Measurements from ENCODE around the gene LRRC15. TPM values are rescaled to one million over a fixed set of nuclear protein-coding genes. Genes with fewer than 3 reads are reported as not detected.

Gene LRRC15
- total RNA-seq, 4 donors from 2014 or later = 5.6 to 23.7 (median 9.6) TPM; not detected in 1

- H3K36me3 ChIP-seq = no peaks in the 10 kb centered on the region
- DNase-seq (ENCODE audit: low spot score in 2 of 2) = no peak
- 59% methylated on average over 13 of the region's 13 CpGs for WGBS
- H3K27me3 ChIP-seq = peaks cover 3% of the 10 kb centered on the region
- H3K4me3 ChIP-seq = no peak overlapping the region
- no peaks in the 10 kb centered on the region for H3K9me3 ChIP-seq
- peak overlapping the region; percentile 73 for H3K27ac ChIP-seq
- H3K4me1 ChIP-seq = peaks cover 55% of the 10 kb centered on the region
- TF ChIP-seq POLR2AphosphoS5 (IDR thresholded peaks at IDR 0.05) (no peak), POLR2A (IDR thresholded peaks at IDR 0.05) (no peak), CTCF (IDR thresholded peaks at IDR 0.05) (no peak), EP300 (IDR thresholded peaks at IDR 0.05) (no peak)
These were observed 55.0 kb downstream of the LRRC15 start for GRCh38 chr3:194314388-194315068.

- H3K4me1 ChIP-seq = peaks cover 59% of the 10 kb centered on the region
- H3K4me3 ChIP-seq = no peak overlapping the region
- H3K9me3 ChIP-seq = no peaks in the 10 kb centered on the region
- peak overlapping the region; percentile 15 for H3K27ac ChIP-seq
- TF ChIP-seq POLR2A (IDR thresholded peaks at IDR 0.05) (no peak), POLR2AphosphoS5 (IDR thresholded peaks at IDR 0.05) (no peak), EP300 (IDR thresholded peaks at IDR 0.05) (no peak), CTCF (IDR thresholded peaks at IDR 0.05) (no peak)
- H3K27me3 ChIP-seq = peaks cover 3% of the 10 kb centered on the region
- 29% methylated on average over 13 of the region's 15 CpGs for WGBS
- no peaks in the 10 kb centered on the region for H3K36me3 ChIP-seq
- peak; percentile 87 to 90 for DNase-seq (ENCODE audit: low spot score in 2 of 2)
These were observed 55.8 kb downstream of the LRRC15 start for GRCh38 chr3:194313560-194314387.

GRCh38 chr3:194312743-194313281 is 56.7 kb downstream of the LRRC15 start:
- Histone ChIP-seq H3K27ac (peak overlapping the region; percentile 60), H3K4me1 (peaks cover 63% of the 10 kb centered on the region), H3K36me3 (no peaks in the 10 kb centered on the region), H3K9me3 (no peaks in the 10 kb centered on the region), H3K4me3 (no peak overlapping the region), H3K27me3 (no peaks in the 10 kb centered on the region)
- no peak for TF ChIP-seq CTCF (IDR thresholded peaks at IDR 0.05)
- no peak for TF ChIP-seq POLR2A (IDR thresholded peaks at IDR 0.05)
- peak in 1 of 3 donors; percentile 11 for TF ChIP-seq POLR2AphosphoS5 (IDR thresholded peaks at IDR 0.05)
- 15% methylated on average over 13 of the region's 16 CpGs for WGBS
- DNase-seq (ENCODE audit: low spot score in 2 of 2) = peak in 1 of 2 donors; percentile 86

GRCh38 chr3:194312186-194312742 is 57.3 kb downstream of the LRRC15 start:
- Histone ChIP-seq H3K27me3 (no peaks in the 10 kb centered on the region), H3K4me1 (peaks cover 63% of the 10 kb centered on the region), H3K36me3 (no peaks in the 10 kb centered on the region), H3K27ac (peak overlapping the region; percentile 60), H3K4me3 (no peak overlapping the region), H3K9me3 (no peaks in the 10 kb centered on the region)
- peak in 1 of 2 donors; percentile 64 for DNase-seq (ENCODE audit: low spot score in 2 of 2)
- WGBS = 36% methylated on average over 7 of the region's 7 CpGs
- TF ChIP-seq EP300 (IDR thresholded peaks at IDR 0.05) = no peak
- no peak for TF ChIP-seq POLR2A (IDR thresholded peaks at IDR 0.05)
- no peak for TF ChIP-seq POLR2AphosphoS5 (IDR thresholded peaks at IDR 0.05)
- TF ChIP-seq CTCF (IDR thresholded peaks at IDR 0.05) = no peak

Measured in suprapubic skin (tissue), 4 donors.